GM12801 (cell line): Measurements from ENCODE around the gene MITF.

Source experiments
- CTCF ChIP-seq: IDR thresholded peaks from one replicate; pipeline ENCODE4 v1.5.1; 2011; ENCODE audit warnings: control low read depth; ENCODE audit not compliant: insufficient read length; ENCODE audit errors: extremely low read depth

Gene MITF

DNA sequence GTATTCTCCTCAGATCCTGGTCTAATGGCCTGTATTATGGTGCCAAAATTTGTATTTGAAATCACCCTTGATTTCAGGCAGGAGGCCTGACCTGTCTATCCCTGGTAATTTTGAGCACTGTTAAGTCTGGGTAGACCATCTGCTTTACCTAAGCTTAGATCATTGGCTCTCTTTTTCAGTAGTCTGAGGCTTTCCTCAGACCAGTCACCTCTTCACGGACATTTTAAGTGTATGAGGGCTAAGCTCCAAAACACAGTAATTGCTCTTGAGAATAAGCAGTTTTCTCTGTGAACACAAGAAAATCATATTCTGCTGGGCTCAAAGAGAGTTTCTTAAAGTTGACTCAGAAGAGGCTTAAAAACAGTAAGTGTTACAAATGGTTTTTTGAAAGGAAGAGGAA, 168.3 kb downstream of the MITF start:
- TF ChIP-seq CTCF: no peak

DNA sequence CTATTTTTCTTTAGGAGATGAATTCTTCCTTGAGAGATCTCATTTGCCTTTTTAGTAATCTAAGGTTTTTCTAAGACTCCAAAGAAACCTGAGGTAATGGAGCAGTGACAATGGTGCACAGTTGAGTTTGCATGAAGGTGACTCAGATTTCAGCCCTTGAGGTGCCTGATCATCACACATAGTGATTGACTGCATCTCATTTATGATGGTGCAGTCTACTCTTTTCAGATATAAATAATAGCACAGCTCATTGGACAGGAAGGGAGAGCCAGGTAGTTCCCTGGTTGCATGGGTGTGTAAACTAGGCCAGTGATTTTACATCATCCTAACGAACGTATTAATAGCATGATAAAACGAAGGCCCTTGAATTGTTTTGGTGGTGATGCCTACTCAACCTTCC, 174.2 kb downstream of the MITF start:
- TF ChIP-seq CTCF: no peak

GRCh38 chr3:69914395-69914794, 175.1 kb downstream of the MITF start:
- TF ChIP-seq CTCF: no peak

DNA sequence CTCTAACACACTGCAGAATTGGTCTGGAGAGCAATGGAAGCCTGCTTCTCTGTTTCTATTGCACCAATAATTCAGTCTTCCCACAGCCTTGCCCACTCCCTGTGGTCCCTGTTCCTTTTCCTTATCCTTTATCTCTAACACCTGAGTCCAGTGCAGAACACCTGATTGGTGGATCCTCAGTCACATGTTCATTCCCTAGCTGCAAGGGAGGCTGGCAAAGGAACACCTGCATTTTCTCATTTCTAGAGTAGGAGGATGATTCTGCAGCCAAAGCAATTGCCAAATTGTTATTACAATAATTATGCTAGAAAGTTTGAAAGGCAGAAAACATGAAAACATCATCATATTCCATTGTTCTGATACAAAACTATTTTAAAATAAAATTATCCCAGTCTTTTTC, 176.5 kb downstream of the MITF start:
- TF ChIP-seq CTCF: no peak

DNA sequence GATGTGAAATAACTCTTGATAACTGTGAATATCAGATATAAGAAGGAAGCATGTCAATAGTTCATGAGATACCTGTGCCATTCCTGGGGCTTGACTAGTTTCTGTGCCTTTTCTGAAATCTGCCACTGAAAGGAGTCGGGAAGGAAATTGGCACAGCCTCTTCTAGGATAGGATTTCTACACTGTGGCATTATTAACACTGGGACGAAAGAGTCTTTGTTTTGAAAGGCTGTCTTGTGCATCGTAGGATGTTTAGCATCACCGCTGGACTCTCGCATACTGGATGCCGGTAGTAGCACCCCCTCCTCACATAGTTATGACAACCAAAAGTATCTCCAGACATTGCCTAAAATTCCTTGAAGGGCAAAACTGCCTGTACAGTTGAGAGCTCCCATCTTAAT, 182.4 kb downstream of the MITF start:
- no peak for TF ChIP-seq CTCF

- no peak for TF ChIP-seq CTCF
These were observed 183.3 kb downstream of the MITF start for GRCh38 chr3:69922521-69923000.

DNA sequence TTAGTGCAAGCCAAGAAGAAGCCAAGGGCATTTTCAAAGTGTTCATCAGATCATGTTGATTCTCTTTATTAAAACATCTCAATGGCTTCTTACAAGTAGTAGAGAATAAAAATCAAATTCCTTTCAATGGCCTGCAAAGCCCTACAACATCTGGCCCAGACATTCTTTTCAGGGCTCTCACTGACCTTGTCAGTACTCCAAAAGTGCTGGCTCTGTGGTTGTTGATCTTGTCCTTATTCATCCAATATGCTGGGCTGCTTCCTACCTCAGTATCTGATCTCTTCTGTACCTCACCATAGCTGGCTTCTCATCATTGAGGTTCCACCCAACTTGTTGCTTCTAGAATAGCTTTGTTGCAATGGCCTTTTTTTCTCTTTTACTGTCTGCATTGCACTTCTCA, 186.2 kb downstream of the MITF start:
- no peak for TF ChIP-seq CTCF

DNA sequence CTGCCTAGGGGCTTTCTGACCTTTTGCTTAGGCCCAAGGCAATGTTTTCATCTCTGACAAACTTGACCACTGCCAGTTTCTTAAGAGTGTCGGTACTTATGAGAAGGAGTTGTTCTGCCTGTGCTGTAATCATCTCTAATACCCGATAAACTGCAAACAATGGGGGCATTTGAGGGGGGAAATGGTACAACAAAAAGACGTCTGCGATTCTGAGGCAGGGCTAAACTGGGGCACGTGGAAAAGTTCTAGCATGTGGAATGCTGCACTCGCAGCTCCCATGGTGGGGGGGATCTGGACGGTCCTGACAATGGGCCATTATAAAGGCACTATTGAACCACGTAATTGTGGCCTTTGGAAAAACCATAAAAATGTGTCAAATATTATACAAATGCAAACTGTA, 187.1 kb downstream of the MITF start:
- TF ChIP-seq CTCF: no peak
